Esophagus squamous epithelium (tissue), 4 donors: ENCODE measurements around the gene INSM1.

ENCODE experiments used
- POLR2A ChIP-seq, 4 donors: fragments of 450-650 bp; IDR thresholded peaks; one replicate each; pipeline ENCODE4 v1.6.1; 2017; ENCODE audit warnings: antibody characterized with exemption in 4 of 4, mild to moderate bottlenecking in 4 of 4, moderate library complexity in 3 of 4
- TF ChIP-seq, protein P1 (sequence below), 6 experiments: fragments of 450-650 bp in 4 of 6; fragments of 200-600 bp in 2 of 6; sonication (generic) in 2 of 6; IDR thresholded peaks; one replicate each; pipeline ENCODE4 v1.5.1; 2016 to 2019; ENCODE audit warnings: antibody characterized with exemption in 6 of 6, mild to moderate bottlenecking in 4 of 6, moderate library complexity in 4 of 6

DNA sequence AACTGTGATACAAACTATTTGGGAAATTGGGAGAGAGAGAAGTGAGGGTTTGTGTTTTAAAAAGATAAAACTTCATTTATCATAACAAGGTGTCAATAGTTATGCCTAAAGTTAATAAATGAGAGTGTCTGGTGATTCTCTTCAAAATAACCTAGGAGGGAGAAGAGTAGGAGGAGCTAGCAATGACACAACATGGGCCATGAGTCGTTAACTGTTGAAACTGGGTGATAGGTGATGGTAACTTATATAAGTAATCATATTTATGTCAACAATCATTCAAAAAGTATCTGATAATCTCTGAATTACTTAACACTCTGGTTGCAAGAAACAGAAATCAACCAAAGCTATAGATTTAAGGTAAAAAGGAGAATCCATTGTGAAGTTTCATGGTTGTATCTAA lies 46.8 kb upstream of the INSM1 start:
- TF ChIP-seq, protein P1, sequence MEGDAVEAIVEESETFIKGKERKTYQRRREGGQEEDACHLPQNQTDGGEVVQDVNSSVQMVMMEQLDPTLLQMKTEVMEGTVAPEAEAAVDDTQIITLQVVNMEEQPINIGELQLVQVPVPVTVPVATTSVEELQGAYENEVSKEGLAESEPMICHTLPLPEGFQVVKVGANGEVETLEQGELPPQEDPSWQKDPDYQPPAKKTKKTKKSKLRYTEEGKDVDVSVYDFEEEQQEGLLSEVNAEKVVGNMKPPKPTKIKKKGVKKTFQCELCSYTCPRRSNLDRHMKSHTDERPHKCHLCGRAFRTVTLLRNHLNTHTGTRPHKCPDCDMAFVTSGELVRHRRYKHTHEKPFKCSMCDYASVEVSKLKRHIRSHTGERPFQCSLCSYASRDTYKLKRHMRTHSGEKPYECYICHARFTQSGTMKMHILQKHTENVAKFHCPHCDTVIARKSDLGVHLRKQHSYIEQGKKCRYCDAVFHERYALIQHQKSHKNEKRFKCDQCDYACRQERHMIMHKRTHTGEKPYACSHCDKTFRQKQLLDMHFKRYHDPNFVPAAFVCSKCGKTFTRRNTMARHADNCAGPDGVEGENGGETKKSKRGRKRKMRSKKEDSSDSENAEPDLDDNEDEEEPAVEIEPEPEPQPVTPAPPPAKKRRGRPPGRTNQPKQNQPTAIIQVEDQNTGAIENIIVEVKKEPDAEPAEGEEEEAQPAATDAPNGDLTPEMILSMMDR (IDR thresholded peaks at IDR 0.05), result no peak
- no peak for TF ChIP-seq POLR2A (IDR thresholded peaks at IDR 0.05)
